ENCODE results near the gene PARVG. TPM values are rescaled to one million over a fixed set of nuclear protein-coding genes. Genes with fewer than 3 reads are reported as not detected.

The PARVG gene
- total and polyA plus RNA-seq, 10 of the 15 experiments (the other 5 are each of a cell fraction or from before 2014, with no cell fraction given) = 6.3 to 123 (median 71.9) TPM

- peak; percentile 45 for ATAC-seq
- FAIRE-seq = peak; percentile 62
- 27% methylated on average over 5 of the region's 5 CpGs for WGBS (ENCODE audit: insufficient coverage, insufficient replicate concordance, low lambda C conversion rate, missing lambda C conversion rate)
- Histone ChIP-seq H3K9me3 (replicated peaks; ENCODE audit: control insufficient read depth, insufficient read depth, low read length) (no peaks in the 10 kb centered on the region), H3K27me3 (replicated peaks in 1 of 2; ENCODE audit: control insufficient read depth in 2 of 2, insufficient read depth in 2 of 2, low read length in 1 of 2) (no peaks in the 10 kb centered on the region), H3K36me3 (ENCODE audit: control insufficient read depth in 2 of 2, insufficient read depth in 2 of 2, low read length in 1 of 2) (0 out of 4 replicates have a peak, but pooled peaks cover 0 to 2% of the 10 kb centered on the region in 2 experiments), H3K79me2 (ENCODE audit: control insufficient read depth, insufficient read depth, low read length) (no peaks in the 10 kb centered on the region), H3K4me3 (no peak overlapping the region), H3K4me1 (ENCODE audit: control insufficient read depth, insufficient read depth, low read length) (peaks cover 40% of the 10 kb centered on the region), H4K20me1 (ENCODE audit: control insufficient read depth, insufficient read depth) (no peaks in the 10 kb centered on the region), H2AFZ (ENCODE audit: control insufficient read depth, low read depth, low read length) (no peak overlapping the region), H3K9ac (ENCODE audit: control insufficient read depth, insufficient read depth, low read length) (no peak overlapping the region), H3K27ac (ENCODE audit: control insufficient read depth, insufficient read depth) (no peak overlapping the region), H3K4me2 (ENCODE audit: control insufficient read depth, insufficient read depth) (0 out of 2 replicates have a peak overlapping the region, but pooled peaks have one; percentile 25)
- in situ Hi-C loops (cut with MboI) = no loop called here
- ChIA-PET CTCF (interaction anchor here (0.8 to 1.1 kb wide), 3 partner anchors 14 to 202 kb away, joined by 3 to 4 read pairs (median 3); no protein-coding TSS in a partner anchor), RAD21 (ENCODE audit: unreplicated experiment) (interaction anchor here (1.0 to 1.5 kb wide), 2 partner anchors 14 to 23 kb away, joined by 3 to 9 read pairs; partner anchors contain the start of gene PARVG), POLR2A (interaction anchor here (0.7 to 1.6 kb wide), 4 partner anchors 12 to 109 kb away, joined by 3 read pairs; partner anchors contain the start of gene PARVG), SMC1A (ENCODE audit: uncharacterized antibody, unreplicated experiment) (no interaction called here)
- BruUV-seq (replicated peaks) = no TSS peak
- TF ChIP-seq MXI1 (IDR thresholded peaks at IDR 0.05; ENCODE audit: low read depth, low read length) = no peak
- TF ChIP-seq SMARCA5 (IDR thresholded peaks at IDR 0.05) = 0 out of 2 replicates have a peak, but pooled peaks have one; percentile 21
- TF ChIP-seq SPI1 (IDR thresholded peaks at IDR 0.05; ENCODE audit: borderline replicate concordance, insufficient read depth, low read depth, low read length) = peak; percentile 53; the same call in 1 of the 2 replicates
- intact Hi-C loops (cut with micrococcal nuclease; ENCODE audit: unreplicated experiment) = no loop called here
- DNase-seq (ENCODE audit: low read depth, low spot score) = no peak
These were observed 14.6 kb downstream of the PARVG start for GRCh38 chr22:44195189-44195871.

GRCh38 chr22:44196241-44196640 lies 15.5 kb downstream of the PARVG start:
- Histone ChIP-seq H3K27me3 (replicated peaks in 1 of 2; ENCODE audit: control insufficient read depth in 2 of 2, insufficient read depth in 2 of 2, low read length in 1 of 2) (no peaks in the 10 kb centered on the region), H3K4me3 (no peak overlapping the region), H3K79me2 (ENCODE audit: control insufficient read depth, insufficient read depth, low read length) (no peaks in the 10 kb centered on the region), H3K4me1 (ENCODE audit: control insufficient read depth, insufficient read depth, low read length) (peaks cover 32% of the 10 kb centered on the region), H3K36me3 (ENCODE audit: control insufficient read depth in 2 of 2, insufficient read depth in 2 of 2, low read length in 1 of 2) (0 out of 4 replicates have a peak, but pooled peaks cover 0 to 2% of the 10 kb centered on the region in 2 experiments), H3K9ac (ENCODE audit: control insufficient read depth, insufficient read depth, low read length) (no peak overlapping the region), H3K4me2 (ENCODE audit: control insufficient read depth, insufficient read depth) (no peak overlapping the region), H3K9me3 (replicated peaks; ENCODE audit: control insufficient read depth, insufficient read depth, low read length) (no peaks in the 10 kb centered on the region), H4K20me1 (ENCODE audit: control insufficient read depth, insufficient read depth) (no peaks in the 10 kb centered on the region), H3K27ac (ENCODE audit: control insufficient read depth, insufficient read depth) (no peak overlapping the region), H2AFZ (ENCODE audit: control insufficient read depth, low read depth, low read length) (no peak overlapping the region)
- in situ Hi-C loops (cut with MboI) = no loop called here
- RAD21 ChIA-PET (ENCODE audit: unreplicated experiment) = interaction anchor here (1.5 kb wide), 1 partner anchor 15 kb away, joined by 9 read pairs; the partner anchor contains the start of gene PARVG
- WGBS (ENCODE audit: insufficient coverage, insufficient replicate concordance, low lambda C conversion rate, missing lambda C conversion rate) = 89% methylated on average over 8 of the region's 9 CpGs
- intact Hi-C loops (cut with micrococcal nuclease; ENCODE audit: unreplicated experiment) = no loop called here
- TF ChIP-seq SMARCA5 (IDR thresholded peaks at IDR 0.05) = no peak
- TF ChIP-seq PAX5 (IDR thresholded peaks at IDR 0.05; ENCODE audit: borderline replicate concordance, low read depth, low read length) = no peak
- CTCF ChIA-PET = interaction anchor here (1.8 kb wide), 1 partner anchor 110 kb away, joined by 4 read pairs; no protein-coding TSS in a partner anchor
- BruUV-seq (replicated peaks) = no TSS peak
- POLR2A ChIA-PET = interaction anchor here (1.1 to 1.6 kb wide), 2 partner anchors 11 to 108 kb away, joined by 3 read pairs; no protein-coding TSS in a partner anchor
- SMC1A ChIA-PET (ENCODE audit: uncharacterized antibody, unreplicated experiment) = no interaction called here
- FAIRE-seq (no peak), ATAC-seq (no peak), DNase-seq (ENCODE audit: low read depth, low spot score) (no peak)

Data from GM12878 (cell line).